ENCODE measurements around the gene SRD5A2.

DNA sequence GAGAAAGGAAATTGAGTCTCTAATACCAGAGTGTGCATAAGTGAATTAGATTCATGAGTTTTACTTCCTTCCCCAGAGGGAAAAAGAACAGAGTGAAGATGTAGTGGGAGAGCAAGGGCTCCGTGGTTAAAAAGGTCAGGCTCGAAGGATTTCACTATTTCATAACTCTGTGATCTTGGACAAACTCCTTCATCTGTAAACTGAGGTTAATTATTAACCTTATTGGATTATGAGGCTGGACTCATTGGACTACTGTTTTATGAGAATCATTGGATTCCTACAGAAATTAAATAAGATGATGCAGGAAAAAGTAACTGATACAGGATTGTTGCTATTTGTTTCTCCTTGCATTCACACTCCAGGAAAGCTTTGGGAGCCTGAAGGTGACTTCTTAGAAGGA, 45.0 kb downstream of the SRD5A2 start:
- TF ChIP-seq CTCF (IDR thresholded peaks at IDR 0.05): no peak
- TF ChIP-seq POLR2A (IDR thresholded peaks at IDR 0.05): no peak
- no peak for TF ChIP-seq EP300 (IDR thresholded peaks at IDR 0.05)

All from ovary (tissue), 3 donors.